WTC11 (cell line): ENCODE results near the gene PLCE1. TPM values are rescaled to one million over a fixed set of nuclear protein-coding genes. Genes with fewer than 3 reads are reported as not detected.

Experiments used
- ATAC-seq: fragments of 200-7000 bp; cut with Tn5 transposase; 2 replicates; pipeline ENCODE4 v1.10.0; 2021; ENCODE audit warnings: mild to moderate bottlenecking, moderate library complexity
- CTCF ChIA-PET: fragments of 300-600 bp; sonication (Branson Sonifier 250); formaldehyde crosslinking; loops from one replicate; lab custom pipeline; 2021; ENCODE audit warnings: antibody characterized with exemption; lab: Charles Lee
- POLR2A ChIA-PET: fragments of 350-600 bp; sonication (Branson Sonifier 250); formaldehyde crosslinking; loops from one replicate; lab custom pipeline; 2021; ENCODE audit warnings: antibody characterized with exemption; lab: Charles Lee
- DNase-seq: peaks from one replicate; pipeline ENCODE4 v3.0.0; 2021; ENCODE audit warnings: low spot score
- H3K27ac Mint-ChIP-seq: 2 replicates; pipeline ENCODE4 v1.8.0; 2021; ENCODE audit warnings: mixed read lengths
- H3K27me3 Mint-ChIP-seq: 2 replicates; pipeline ENCODE4 v1.8.0; 2021; ENCODE audit warnings: low read depth, mild to moderate bottlenecking, moderate library complexity, mixed read lengths
- H3K36me3 Mint-ChIP-seq: 2 replicates; pipeline ENCODE4 v1.8.0; 2021; ENCODE audit warnings: mixed read lengths
- H3K4me1 Mint-ChIP-seq: 2 replicates; pipeline ENCODE4 v1.8.0; 2022; ENCODE audit warnings: mixed read lengths
- H3K4me3 Mint-ChIP-seq: 2 replicates; pipeline ENCODE4 v1.8.0; 2021; ENCODE audit warnings: mild to moderate bottlenecking, moderate library complexity, mixed read lengths
- H3K9me3 Mint-ChIP-seq: 2 replicates; pipeline ENCODE4 v1.8.0; 2021; ENCODE audit warnings: mixed read lengths
- ATF1 ChIP-seq: sonication (generic); formaldehyde crosslinking; IDR thresholded peaks from 2 replicates; pipeline ENCODE4 v1.8.1; 2023; ENCODE audit warnings: mild to moderate bottlenecking, moderate library complexity, missing genetic modification reagents
- ATF3 ChIP-seq: sonication (generic); formaldehyde crosslinking; conservative IDR thresholded peaks from 2 replicates; pipeline ENCODE4 v1.8.1; 2022; ENCODE audit warnings: mild to moderate bottlenecking, missing genetic modification reagents
- CDX4 ChIP-seq: fragments of 250-450 bp; sonication (Bioruptor Pico); IDR thresholded peaks from 2 replicates; pipeline ENCODE4 v1.9.0; 2021; ENCODE audit warnings: moderate library complexity, mild to moderate bottlenecking, inconsistent platforms, borderline replicate concordance
- FOXJ3 ChIP-seq: sonication (generic); formaldehyde crosslinking; IDR thresholded peaks from 2 replicates; pipeline ENCODE4 v1.9.0; 2021; ENCODE audit warnings: missing genetic modification reagents, mild to moderate bottlenecking, borderline replicate concordance
- GTF2I ChIP-seq: fragments of 250-450 bp; sonication (Bioruptor Pico); conservative IDR thresholded peaks from 2 replicates; pipeline ENCODE4 v1.4.0; 2021; ENCODE audit warnings: mild to moderate bottlenecking
- HMGXB4 ChIP-seq: sonication (generic); formaldehyde crosslinking; IDR thresholded peaks from 2 replicates; pipeline ENCODE4 v1.8.1; 2023; ENCODE audit warnings: mild to moderate bottlenecking, moderate library complexity, missing genetic modification reagents
- IRF1 ChIP-seq: sonication (generic); formaldehyde crosslinking; IDR thresholded peaks from 2 replicates; pipeline ENCODE4 v1.8.0; 2023; ENCODE audit warnings: missing genetic modification reagents
- KAT7 ChIP-seq: sonication (generic); formaldehyde crosslinking; IDR thresholded peaks from 2 replicates; pipeline ENCODE4 v1.8.1; 2023; ENCODE audit warnings: missing genetic modification reagents, mild to moderate bottlenecking, borderline replicate concordance
- SOX15 ChIP-seq: fragments of 250-450 bp; sonication (Bioruptor Pico); IDR thresholded peaks from 2 replicates; pipeline ENCODE4 v1.9.0; 2021; ENCODE audit warnings: mild to moderate bottlenecking
- TCF7 ChIP-seq: sonication (generic); formaldehyde crosslinking; IDR thresholded peaks from 2 replicates; pipeline ENCODE4 v1.8.0; 2022; ENCODE audit warnings: mild to moderate bottlenecking, low read depth, missing genetic modification reagents, moderate library complexity
- USF1 ChIP-seq: sonication (generic); formaldehyde crosslinking; IDR thresholded peaks from 2 replicates; pipeline ENCODE4 v1.8.0; 2022; ENCODE audit warnings: mild to moderate bottlenecking, missing genetic modification reagents
- ZBTB43 ChIP-seq: sonication (generic); formaldehyde crosslinking; IDR thresholded peaks from 2 replicates; pipeline ENCODE4 v1.8.1; 2023; ENCODE audit warnings: mild to moderate bottlenecking, missing genetic modification reagents
- ZNF317 ChIP-seq: sonication (generic); formaldehyde crosslinking; IDR thresholded peaks from 2 replicates; pipeline ENCODE4 v1.8.1; 2023; ENCODE audit warnings: low read depth, mild to moderate bottlenecking, moderate library complexity, missing genetic modification reagents, borderline replicate concordance
- ZNF423 ChIP-seq: fragments of 250-450 bp; sonication (Bioruptor Pico); IDR thresholded peaks from 2 replicates; pipeline ENCODE4 v2.1.2; 2022; ENCODE audit warnings: mild to moderate bottlenecking, moderate library complexity
- total RNA-seq: library from RNA; stranded (reverse); gene quantifications from 3 replicates; pipeline ENCODE4 v1.2.3, GENCODE V29; 2021

The PLCE1 gene
- total RNA-seq, 1 experiment from 2014 or later, result 0.11 TPM

GRCh38 chr10:94027197-94027596, 33.5 kb downstream of the PLCE1 start (continued):
- TF ChIP-seq HMGXB4 (CRISPR knock-in tag), result no peak
- TF ChIP-seq FOXJ3 (CRISPR knock-in tag), result no peak
- TF ChIP-seq KAT7 (CRISPR knock-in tag), result no peak

GRCh38 chr10:94029955-94030354, 36.2 kb downstream of the PLCE1 start:
- POLR2A ChIA-PET, result no interaction called here
- H3K36me3 Mint-ChIP-seq, result peaks cover 28% of the 10 kb centered on the region
- no peaks in the 10 kb centered on the region for H3K4me1 Mint-ChIP-seq
- TF ChIP-seq USF1 (CRISPR knock-in tag), result no peak
- no peak for TF ChIP-seq TCF7 (CRISPR knock-in tag)
- TF ChIP-seq ATF3, result no peak
- TF ChIP-seq ZNF317, result peak; percentile 89
- no peak for TF ChIP-seq GTF2I (CRISPR knock-in tag)
- no peak for TF ChIP-seq ZBTB43 (CRISPR knock-in tag)
- TF ChIP-seq, all 79 proteins: peak for 1
- Mint-ChIP-seq H3K27ac (no peak overlapping the region), H3K4me3 (no peak overlapping the region), H3K9me3 (peaks cover 57% of the 10 kb centered on the region), H3K27me3 (peaks cover 7% of the 10 kb centered on the region; the same call in 1 of the 2 replicates)
- no peak for ATAC-seq
- no peak for DNase-seq
- CTCF ChIA-PET, result no interaction called here

GRCh38 chr10:94035982-94036765, 42.4 kb downstream of the PLCE1 start:
- Mint-ChIP-seq H3K36me3 (no peaks in the 10 kb centered on the region), H3K4me1 (peaks cover 11% of the 10 kb centered on the region)
- CTCF ChIA-PET, result no interaction called here
- no peak for ATAC-seq
- TF ChIP-seq IRF1 (no peak), SOX15 (CRISPR knock-in tag) (no peak)
- TF ChIP-seq, all 79 proteins: peak for 0
- H3K27ac Mint-ChIP-seq, result no peak overlapping the region
- POLR2A ChIA-PET, result no interaction called here
- no peaks in the 10 kb centered on the region for H3K27me3 Mint-ChIP-seq
- H3K9me3 Mint-ChIP-seq, result peaks cover 9% of the 10 kb centered on the region
- DNase-seq, result no peak
- no peak overlapping the region for H3K4me3 Mint-ChIP-seq

- no peak for ATAC-seq
- Mint-ChIP-seq H3K4me3 (no peak overlapping the region), H3K36me3 (no peaks in the 10 kb centered on the region), H3K4me1 (peaks cover 11% of the 10 kb centered on the region), H3K9me3 (peaks cover 4% of the 10 kb centered on the region)
- ChIA-PET CTCF (interaction anchor here (2.1 kb wide), 1 partner anchor 120 kb away, joined by 9 read pairs; no protein-coding TSS in a partner anchor), POLR2A (no interaction called here)
- no peak for DNase-seq
- TF ChIP-seq ZNF423 (CRISPR knock-in tag) (no peak), CDX4 (CRISPR knock-in tag) (no peak), ATF1 (CRISPR knock-in tag) (no peak)
- TF ChIP-seq, all 79 proteins: peak for 0
- Mint-ChIP-seq H3K27me3 (no peaks in the 10 kb centered on the region), H3K27ac (no peak overlapping the region)
Observed at GRCh38 chr10:94036766-94037033, 43.0 kb downstream of the PLCE1 start.
